Type B pancreatic cell (in vitro differentiated cells): ENCODE data around the gene NANOS3. TPM values are rescaled to one million over a fixed set of nuclear protein-coding genes. Genes with fewer than 3 reads are reported as not detected.

Experiments
- DNase-seq: peaks from one replicate; pipeline ENCODE4 v3.0.0; 2021; ENCODE audit warnings: mixed read lengths; ENCODE audit not compliant: unreplicated experiment; ENCODE audit errors: extremely low spot score
- H3K27ac Mint-ChIP-seq: 2 replicates; pipeline ENCODE4 v1.8.0; 2021; ENCODE audit warnings: mild to moderate bottlenecking, mixed read lengths
- H3K27me3 Mint-ChIP-seq: 2 replicates; pipeline ENCODE4 v1.8.0; 2021; ENCODE audit warnings: mixed read lengths
- H3K36me3 Mint-ChIP-seq: 2 replicates; pipeline ENCODE4 v1.8.0; 2021; ENCODE audit warnings: mixed read lengths
- H3K4me1 Mint-ChIP-seq: one replicate; pipeline ENCODE4 v1.8.0; 2021; ENCODE audit warnings: mixed read lengths; ENCODE audit not compliant: unreplicated experiment
- H3K4me3 Mint-ChIP-seq: 2 replicates; pipeline ENCODE4 v1.8.0; 2021; ENCODE audit warnings: mild to moderate bottlenecking, mixed read lengths
- H3K9me3 Mint-ChIP-seq: 2 replicates; pipeline ENCODE4 v1.8.0; 2021; ENCODE audit warnings: mixed read lengths
- total RNA-seq: library from RNA; stranded (reverse); gene quantifications from 2 replicates; pipeline ENCODE4 v1.2.1, GENCODE V29; 2021; ENCODE audit warnings: low replicate concordance
- TF ChIP-seq, protein P1 (sequence below): fragments of 200-600 bp; sonication (generic); conservative IDR thresholded peaks from 2 replicates; pipeline ENCODE4 v1.5.0; 2021; ENCODE audit warnings: antibody characterized with exemption, mild to moderate bottlenecking

Gene NANOS3
- total RNA-seq, 1 donor from 2014 or later = 2.8 TPM

DNA sequence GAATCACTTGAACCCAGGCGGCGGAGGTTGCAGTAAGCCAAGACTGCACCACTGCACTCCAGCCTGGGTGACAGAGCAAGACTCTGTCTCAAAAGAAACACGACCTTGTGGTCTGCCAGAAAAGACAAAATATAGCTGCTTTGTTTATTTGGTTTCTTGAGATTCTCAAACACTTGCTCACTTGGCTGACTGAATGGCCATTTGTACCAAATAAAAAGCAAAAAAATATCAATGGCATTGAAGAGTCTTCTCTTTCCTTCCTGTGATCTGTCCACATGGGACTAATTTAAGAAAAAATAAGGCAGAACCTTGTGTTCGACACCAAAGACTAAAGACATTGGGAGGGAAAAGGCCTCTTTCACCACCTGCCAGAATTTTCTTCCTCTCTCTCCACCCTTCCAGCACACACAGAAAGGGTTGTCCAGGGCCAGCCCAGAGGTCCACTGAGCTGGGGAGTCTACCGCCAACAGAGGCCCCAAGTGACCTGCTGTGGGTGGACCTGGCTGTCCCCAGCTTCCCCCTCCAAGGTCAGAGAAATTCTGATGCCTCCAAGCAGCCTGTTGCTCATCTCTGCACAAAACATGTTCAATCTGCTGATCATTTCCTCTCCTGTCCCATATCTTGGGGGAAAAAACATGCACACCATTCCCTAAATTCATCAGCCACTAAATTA lies 23.1 kb downstream of the NANOS3 start:
- no peaks in the 10 kb centered on the region for H3K4me1 Mint-ChIP-seq
- DNase-seq = no peak
- no peak overlapping the region for H3K27ac Mint-ChIP-seq
- TF ChIP-seq, protein P1, sequence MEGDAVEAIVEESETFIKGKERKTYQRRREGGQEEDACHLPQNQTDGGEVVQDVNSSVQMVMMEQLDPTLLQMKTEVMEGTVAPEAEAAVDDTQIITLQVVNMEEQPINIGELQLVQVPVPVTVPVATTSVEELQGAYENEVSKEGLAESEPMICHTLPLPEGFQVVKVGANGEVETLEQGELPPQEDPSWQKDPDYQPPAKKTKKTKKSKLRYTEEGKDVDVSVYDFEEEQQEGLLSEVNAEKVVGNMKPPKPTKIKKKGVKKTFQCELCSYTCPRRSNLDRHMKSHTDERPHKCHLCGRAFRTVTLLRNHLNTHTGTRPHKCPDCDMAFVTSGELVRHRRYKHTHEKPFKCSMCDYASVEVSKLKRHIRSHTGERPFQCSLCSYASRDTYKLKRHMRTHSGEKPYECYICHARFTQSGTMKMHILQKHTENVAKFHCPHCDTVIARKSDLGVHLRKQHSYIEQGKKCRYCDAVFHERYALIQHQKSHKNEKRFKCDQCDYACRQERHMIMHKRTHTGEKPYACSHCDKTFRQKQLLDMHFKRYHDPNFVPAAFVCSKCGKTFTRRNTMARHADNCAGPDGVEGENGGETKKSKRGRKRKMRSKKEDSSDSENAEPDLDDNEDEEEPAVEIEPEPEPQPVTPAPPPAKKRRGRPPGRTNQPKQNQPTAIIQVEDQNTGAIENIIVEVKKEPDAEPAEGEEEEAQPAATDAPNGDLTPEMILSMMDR = no peak
- no peak overlapping the region for H3K4me3 Mint-ChIP-seq
- no peaks in the 10 kb centered on the region for H3K27me3 Mint-ChIP-seq
- H3K9me3 Mint-ChIP-seq = no peaks in the 10 kb centered on the region
- no peaks in the 10 kb centered on the region for H3K36me3 Mint-ChIP-seq

DNA sequence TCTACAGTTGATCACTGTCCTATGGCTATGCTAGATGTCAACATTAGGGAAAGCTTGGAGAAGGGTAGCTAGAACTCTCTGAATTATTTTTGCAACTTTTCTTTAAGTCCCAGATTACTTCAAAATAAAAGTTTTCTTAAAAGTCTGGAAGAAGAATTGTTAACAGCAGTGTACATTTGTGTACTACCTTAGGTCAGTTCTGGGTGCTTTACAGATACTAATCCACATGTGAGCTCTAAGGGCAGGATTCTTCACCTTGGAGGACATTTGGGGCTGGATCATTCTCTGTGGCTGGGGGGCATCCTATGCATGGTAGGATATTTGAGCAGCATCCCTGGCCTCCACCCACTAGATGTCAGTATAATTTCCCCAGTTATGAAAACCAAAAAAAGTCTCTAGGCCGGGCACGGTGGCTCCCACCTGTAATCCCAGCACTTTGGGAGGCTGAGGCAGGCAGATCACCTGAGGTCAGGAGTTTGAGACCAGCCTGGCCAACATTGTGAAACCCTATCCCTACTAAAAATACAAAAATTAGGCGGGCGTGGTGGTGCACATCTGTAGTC lies 26.1 kb downstream of the NANOS3 start:
- no peaks in the 10 kb centered on the region for H3K36me3 Mint-ChIP-seq
- H3K4me1 Mint-ChIP-seq = no peaks in the 10 kb centered on the region
- H3K27ac Mint-ChIP-seq = no peak overlapping the region
- TF ChIP-seq, protein P1 = peak; percentile 47
- no peak for DNase-seq
- no peak overlapping the region for H3K4me3 Mint-ChIP-seq
- H3K9me3 Mint-ChIP-seq = no peaks in the 10 kb centered on the region
- no peaks in the 10 kb centered on the region for H3K27me3 Mint-ChIP-seq

DNA sequence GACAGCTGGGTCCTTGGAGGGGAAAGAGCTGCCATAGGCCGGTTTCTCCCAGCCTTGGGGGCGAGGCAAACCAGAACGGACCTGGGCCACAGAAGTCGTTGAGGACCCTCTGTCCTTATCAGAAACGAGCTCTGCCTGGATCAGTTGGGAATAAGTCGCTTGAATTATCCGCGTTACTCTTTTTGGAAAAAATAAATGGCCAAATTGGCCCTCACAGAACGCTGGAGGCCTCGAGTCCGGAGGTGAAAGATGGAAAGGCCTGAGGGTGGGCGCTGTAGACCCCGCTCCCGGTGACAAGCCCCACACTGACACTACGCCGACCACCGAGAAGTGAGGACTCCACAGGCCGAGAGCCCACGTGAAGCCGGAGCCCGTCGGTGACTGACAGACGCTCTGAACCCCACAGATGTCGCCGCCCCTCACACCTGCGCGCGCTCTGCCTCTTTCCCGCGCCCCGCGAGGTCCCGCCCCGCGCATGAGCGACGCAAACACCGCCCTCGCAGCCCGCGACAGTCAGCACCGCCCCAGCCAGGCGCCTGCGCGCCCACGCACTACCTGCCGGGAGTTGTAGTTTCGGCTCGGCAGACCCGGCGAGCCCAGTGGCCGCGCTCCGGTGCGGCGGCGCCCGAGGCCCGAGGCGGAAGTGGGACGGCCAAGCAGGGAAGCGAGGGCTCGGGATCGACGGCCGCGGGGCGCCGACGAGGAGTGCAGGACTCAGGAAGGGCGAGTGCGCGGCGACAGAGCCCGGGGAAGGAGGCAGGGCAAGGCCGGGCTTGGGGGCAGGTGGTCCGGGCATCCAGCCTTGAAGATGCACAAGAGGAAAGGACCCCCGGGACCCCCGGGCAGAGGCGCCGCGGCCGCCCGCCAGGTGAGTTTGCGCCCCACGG lies 28.9 kb downstream of the NANOS3 start, which contains the start of the genes BRME1 and CC2D1A:
TSS of gene BRME1 (minus strand) at position 484 of the 887 bp plus-strand sequence. CDS start 1,225 bp downstream, outside the sequence.
TSS of gene CC2D1A (plus strand) at position 568 of the 887 bp plus-strand sequence. CDS start at position 809, 241 bp downstream.
- Mint-ChIP-seq H3K27ac (peak within 1 kb of the TSS; percentile 59), H3K27me3 (no peaks in the 10 kb centered on the region), H3K36me3 (no peaks in the 10 kb centered on the region), H3K4me3 (peak within 1 kb of the TSS; percentile 85), H3K9me3 (no peaks in the 10 kb centered on the region), H3K4me1 (no peaks in the 10 kb centered on the region)
- TF ChIP-seq, protein P1 = no peak
- DNase-seq = peak; percentile 92

DNA sequence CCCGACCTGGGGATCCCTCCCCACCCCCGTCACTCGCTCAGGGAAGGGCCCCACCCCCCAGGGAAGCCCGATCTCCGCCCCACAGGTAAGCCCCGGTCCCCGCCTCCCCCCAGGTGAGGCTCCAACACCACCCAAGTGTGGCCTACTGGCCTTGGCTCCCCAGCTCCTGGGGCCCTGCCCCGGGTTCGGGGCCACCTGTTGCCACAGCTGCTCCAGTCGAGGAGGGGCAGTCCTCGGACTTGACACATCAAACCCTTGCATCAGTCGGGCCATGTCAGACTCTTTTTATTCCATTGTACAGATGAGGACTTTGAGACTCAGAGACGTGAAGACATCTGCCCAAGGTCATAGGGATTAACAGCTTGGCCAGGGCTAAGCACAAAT lies 29.6 kb downstream of the NANOS3 start:
- DNase-seq = no peak
- Mint-ChIP-seq H3K9me3 (no peaks in the 10 kb centered on the region), H3K27me3 (no peaks in the 10 kb centered on the region), H3K27ac (peak overlapping the region; percentile 59), H3K36me3 (peaks cover 4% of the 10 kb centered on the region), H3K4me3 (peak overlapping the region; percentile 85), H3K4me1 (no peaks in the 10 kb centered on the region)
- TF ChIP-seq, protein P1 = no peak

DNA sequence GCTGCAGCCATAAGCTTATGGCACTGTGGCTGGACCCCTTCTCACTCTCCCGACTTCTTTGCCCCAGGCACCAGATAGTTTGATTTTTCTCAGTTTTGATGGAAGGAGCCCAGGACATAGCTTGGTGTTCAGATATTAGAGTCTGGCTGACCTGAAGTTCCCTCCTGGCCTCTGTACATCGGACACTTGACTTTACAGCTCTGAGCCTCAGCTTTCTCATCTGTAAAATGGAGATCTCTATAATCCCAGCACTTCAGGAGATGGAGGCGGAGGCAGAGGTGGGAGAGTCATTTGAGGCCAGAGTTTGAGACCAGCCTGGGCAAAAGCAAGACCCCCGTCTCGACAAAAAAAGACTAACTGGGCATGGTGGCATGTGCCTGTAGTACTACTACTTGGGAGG lies 30.0 kb downstream of the NANOS3 start:
- DNase-seq = no peak
- TF ChIP-seq, protein P1 = no peak
- H3K27ac Mint-ChIP-seq = peak overlapping the region; percentile 59
- peaks cover 4% of the 10 kb centered on the region for H3K36me3 Mint-ChIP-seq
- H3K4me1 Mint-ChIP-seq = no peaks in the 10 kb centered on the region
- no peaks in the 10 kb centered on the region for H3K9me3 Mint-ChIP-seq
- peak overlapping the region; percentile 85 for H3K4me3 Mint-ChIP-seq
- H3K27me3 Mint-ChIP-seq = no peaks in the 10 kb centered on the region
